Posterior cingulate gyrus (tissue), 11 donors: Measurements from ENCODE around the gene TPPP2.

ENCODE experiments used
- DNase-seq, 10 donors: peaks; one replicate each; pipeline versions ENCODE4 v3.0.0 to v3.0.0-alpha.2; 2020 to 2021; ENCODE audit warnings: mixed read lengths in 3 of 10
- intact Hi-C: fragments of 100-400 bp; cut with DNase I; formaldehyde crosslinking; loops from one replicate; pipeline ENCODE4 v1.15.1; 2023

Gene TPPP2

GRCh38 chr14:21071225-21072030, 41.4 kb downstream of the TPPP2 start:
- DNase-seq: peak in 9 of 10 donors; percentile 52 to 94 (median 61)
- intact Hi-C loops: loop anchor here (5.0 kb wide), 2 partner anchors 44 to 441 kb away; partner anchors contain the start of genes METTL3 and NDRG2

GRCh38 chr14:21072031-21072473, 42.0 kb downstream of the TPPP2 start:
- DNase-seq: no peak
- intact Hi-C loops: loop anchor here (5.0 kb wide), 2 partner anchors 45 to 440 kb away; partner anchors contain the start of genes METTL3 and NDRG2

DNA sequence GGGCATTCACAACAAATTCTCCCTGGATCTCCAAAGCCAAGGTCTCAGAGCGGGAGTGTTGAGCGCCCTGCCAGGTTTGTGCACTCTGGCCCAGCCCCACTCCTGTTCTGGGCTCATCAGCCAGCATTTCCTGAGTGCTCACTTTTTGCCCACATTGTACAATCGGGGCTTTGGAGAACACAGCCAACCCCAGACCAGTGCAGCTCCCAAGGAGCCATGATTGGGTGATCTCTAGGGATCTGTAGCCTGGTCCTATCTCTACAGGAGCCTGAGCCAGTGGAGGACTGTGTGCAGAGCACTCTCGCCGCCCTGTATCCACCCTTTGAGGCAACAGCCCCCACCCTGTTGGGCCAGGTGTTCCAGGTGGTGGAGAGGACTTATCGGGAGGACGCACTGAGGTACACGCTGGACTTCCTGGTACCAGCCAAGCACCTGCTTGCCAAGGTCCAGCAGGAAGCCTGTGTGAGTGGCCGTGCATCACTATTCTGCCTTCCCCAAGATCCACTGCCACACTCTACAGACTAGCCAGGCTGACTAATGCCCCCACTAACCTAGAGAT, 42.8 kb downstream of the TPPP2 start:
- DNase-seq: no peak
- intact Hi-C loops: loop anchor here (5.0 kb wide), 2 partner anchors 46 to 439 kb away; partner anchors contain the start of genes METTL3 and NDRG2

GRCh38 chr14:21073921-21074320, 43.9 kb downstream of the TPPP2 start:
- intact Hi-C loops: loop anchor here (5.0 kb wide), 2 partner anchors 47 to 438 kb away; partner anchors contain the start of genes METTL3 and NDRG2
- DNase-seq: no peak

- DNase-seq: no peak
- intact Hi-C loops: loop anchor here (5.0 kb wide), 2 partner anchors 47 to 438 kb away; partner anchors contain the start of genes METTL3 and NDRG2
These were observed 44.6 kb downstream of the TPPP2 start for GRCh38 chr14:21074398-21075272.

DNA sequence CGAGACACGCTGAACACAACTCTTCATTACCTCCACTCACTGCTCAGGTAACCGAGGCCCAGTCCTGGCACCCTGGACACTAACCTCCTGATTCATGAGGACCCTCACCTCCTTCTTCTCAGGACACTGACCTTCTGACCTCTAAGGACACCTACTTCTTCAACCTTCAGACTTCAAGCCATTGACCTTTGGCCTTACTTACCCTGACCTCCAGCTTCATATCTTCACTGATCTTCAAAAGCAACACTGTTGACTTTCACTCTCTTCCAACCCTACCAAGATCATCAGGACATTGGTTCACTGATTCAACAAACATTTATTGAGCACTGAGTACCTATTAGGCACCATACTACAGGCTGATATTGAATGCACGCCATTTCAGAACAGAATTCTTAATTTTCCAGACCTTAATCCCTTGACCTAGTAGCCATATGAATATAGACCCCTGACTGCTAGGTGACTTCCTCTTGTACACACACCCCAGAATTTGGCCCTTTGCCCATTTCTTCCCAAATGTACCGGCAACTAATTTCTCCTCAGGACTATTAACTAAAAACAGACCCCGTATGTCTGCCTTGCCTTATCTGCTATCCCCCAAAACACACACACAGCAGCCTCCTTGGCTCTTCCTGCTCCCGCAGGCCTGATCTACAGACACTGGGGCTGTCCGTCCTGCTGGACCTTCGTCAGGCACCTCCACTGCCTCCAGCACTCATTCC, 45.9 kb downstream of the TPPP2 start:
- intact Hi-C loops: no loop called here
- DNase-seq: no peak

GRCh38 chr14:21077672-21078071, 47.7 kb downstream of the TPPP2 start:
- intact Hi-C loops: no loop called here
- DNase-seq: no peak

- peak in 8 of 10 donors; percentile 56 to 96 (median 74) for DNase-seq
- intact Hi-C loops: no loop called here
These were observed 48.3 kb downstream of the TPPP2 start for GRCh38 chr14:21078287-21078686.

- DNase-seq: no peak
- intact Hi-C loops: no loop called here
These were observed 48.7 kb downstream of the TPPP2 start for GRCh38 chr14:21078726-21079125.

DNA sequence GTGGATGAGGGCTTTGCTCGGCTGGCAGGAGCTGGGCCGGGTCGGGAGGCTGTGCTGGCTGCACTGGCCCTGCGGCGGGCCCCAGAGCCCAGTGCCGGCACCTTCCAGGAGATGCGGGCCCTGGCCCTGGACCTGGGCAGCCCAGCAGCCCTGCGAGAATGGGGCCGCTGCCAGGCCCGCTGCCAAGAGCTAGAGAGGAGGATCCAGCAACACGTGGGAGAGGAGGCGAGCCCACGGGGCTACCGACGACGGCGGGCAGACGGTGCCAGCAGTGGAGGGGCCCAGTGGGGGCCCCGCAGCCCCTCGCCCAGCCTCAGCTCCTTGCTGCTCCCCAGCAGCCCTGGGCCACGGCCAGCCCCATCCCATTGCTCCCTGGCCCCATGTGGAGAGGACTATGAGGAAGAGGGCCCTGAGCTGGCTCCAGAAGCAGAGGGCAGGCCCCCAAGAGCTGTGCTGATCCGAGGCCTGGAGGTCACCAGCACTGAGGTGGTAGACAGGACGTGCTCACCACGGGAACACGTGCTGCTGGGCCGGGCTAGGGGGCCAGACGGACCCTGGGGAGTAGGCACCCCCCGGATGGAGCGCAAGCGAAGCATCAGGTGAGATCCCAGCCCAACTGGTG, 51.6 kb downstream of the TPPP2 start:
- DNase-seq: no peak

More for the DNA sequence above, 51.6 kb downstream of the TPPP2 start:
- intact Hi-C loops: no loop called here
